ENCODE data around the gene DUS2. TPM values are rescaled to one million over a fixed set of nuclear protein-coding genes. Genes with fewer than 3 reads are reported as not detected.
"Not testable (repeated sequence)": the region's sequence is repeated elsewhere in the genome, so short reads cannot be mapped to it uniquely, and the experiment has no call there.

Gene DUS2
- total and polyA plus RNA-seq, 4 donors: 3.0 to 13.1 (median 7.1) TPM

- no peak for DNase-seq
- no peak for ATAC-seq (ENCODE audit: low FRiP score)
- Histone ChIP-seq H3K9me3 (ENCODE audit: control insufficient read depth, low read length) (no peaks in the 10 kb centered on the region), H3K4me1 (ENCODE audit: control insufficient read depth in 1 of 2, insufficient read depth in 2 of 2, low read length in 2 of 2) (peaks cover 0 to 1% of the 10 kb centered on the region in 2 donors), H3K27ac (ENCODE audit: low read depth in 1 of 2, low read length in 2 of 2) (no peak overlapping the region), H3K36me3 (ENCODE audit: control insufficient read depth in 1 of 2, insufficient read depth in 2 of 2, low read length in 1 of 2) (no peaks in the 10 kb centered on the region), H3K4me3 (ENCODE audit: low read length in 2 of 2) (no peak overlapping the region), H3K27me3 (ENCODE audit: control insufficient read depth in 1 of 2, insufficient read depth in 2 of 2, low read length in 1 of 2) (no peaks in the 10 kb centered on the region)
- 80 to 86% methylated on average over 4 of the region's 4 CpGs for WGBS, 2 donors
- intact Hi-C loops (cut with DNase I): loop anchor here in 1 of 2 donors (10.0 kb wide), 1 partner anchor 146 kb away; the partner anchor contains the start of gene ESRP2
These were observed 66.0 kb downstream of the DUS2 start for GRCh38 chr16:68089067-68089466.

GRCh38 chr16:68090130-68090529, 67.0 kb downstream of the DUS2 start:
- Histone ChIP-seq H3K4me3 (ENCODE audit: low read length in 2 of 2) (no peak overlapping the region), H3K27ac (ENCODE audit: low read depth in 1 of 2, low read length in 2 of 2) (no peak overlapping the region), H3K4me1 (ENCODE audit: control insufficient read depth in 1 of 2, insufficient read depth in 2 of 2, low read length in 2 of 2) (peaks cover 0 to 1% of the 10 kb centered on the region in 2 donors), H3K9me3 (ENCODE audit: control insufficient read depth, low read length) (no peaks in the 10 kb centered on the region), H3K27me3 (ENCODE audit: control insufficient read depth in 1 of 2, insufficient read depth in 2 of 2, low read length in 1 of 2) (no peaks in the 10 kb centered on the region), H3K36me3 (ENCODE audit: control insufficient read depth in 1 of 2, insufficient read depth in 2 of 2, low read length in 1 of 2) (no peaks in the 10 kb centered on the region)
- no peak for ATAC-seq (ENCODE audit: low FRiP score)
- no peak for DNase-seq
- intact Hi-C loops (cut with DNase I): no loop called here
- WGBS, 2 donors: 36 to 45% methylated on average over 3 of the region's 3 CpGs

- no peak overlapping the region for H3K27ac ChIP-seq (ENCODE audit: low read depth in 1 of 2, low read length in 2 of 2)
- DNase-seq (no peak), ATAC-seq (ENCODE audit: low FRiP score) (no peak)
- H3K4me1 ChIP-seq (ENCODE audit: control insufficient read depth in 1 of 2, insufficient read depth in 2 of 2, low read length in 2 of 2): peaks cover 0 to 1% of the 10 kb centered on the region in 2 donors
- H3K4me3 ChIP-seq (ENCODE audit: low read length in 2 of 2): no peak overlapping the region
- WGBS, 2 donors: 35 to 55% methylated on average over 3 of the region's 3 CpGs
- no peaks in the 10 kb centered on the region for H3K27me3 ChIP-seq (ENCODE audit: control insufficient read depth in 1 of 2, insufficient read depth in 2 of 2, low read length in 1 of 2)
- no peaks in the 10 kb centered on the region for H3K36me3 ChIP-seq (ENCODE audit: control insufficient read depth in 1 of 2, insufficient read depth in 2 of 2, low read length in 1 of 2)
- no peaks in the 10 kb centered on the region for H3K9me3 ChIP-seq (ENCODE audit: control insufficient read depth, low read length)
- intact Hi-C loops (cut with DNase I): no loop called here
These were observed 67.4 kb downstream of the DUS2 start for GRCh38 chr16:68090533-68090932.

- H3K4me1 ChIP-seq (ENCODE audit: control insufficient read depth in 1 of 2, insufficient read depth in 2 of 2, low read length in 2 of 2): peaks cover 1% of the 10 kb centered on the region in 2 donors
- no peak overlapping the region for H3K4me3 ChIP-seq (ENCODE audit: low read length in 2 of 2)
- 88 to 93% methylated on average over 5 of the region's 5 CpGs for WGBS, 2 donors
These were observed 68.5 kb downstream of the DUS2 start for GRCh38 chr16:68091380-68092261.

GRCh38 chr16:68092275-68092674, 69.2 kb downstream of the DUS2 start:
- WGBS, 2 donors: 88 to 92% methylated on average over 10 of the region's 10 CpGs
- H3K4me1 ChIP-seq (ENCODE audit: control insufficient read depth in 1 of 2, insufficient read depth in 2 of 2, low read length in 2 of 2); intact Hi-C loops (cut with DNase I): not testable (repeated sequence)

More at GRCh38 chr16:68091380-68092261, 68.5 kb downstream of the DUS2 start:
- Histone ChIP-seq H3K27ac (ENCODE audit: low read depth in 1 of 2, low read length in 2 of 2) (no peak overlapping the region), H3K36me3 (ENCODE audit: control insufficient read depth in 1 of 2, insufficient read depth in 2 of 2, low read length in 1 of 2) (no peaks in the 10 kb centered on the region), H3K9me3 (ENCODE audit: control insufficient read depth, low read length) (no peaks in the 10 kb centered on the region), H3K27me3 (ENCODE audit: control insufficient read depth in 1 of 2, insufficient read depth in 2 of 2, low read length in 1 of 2) (no peaks in the 10 kb centered on the region)
- DNase-seq (no peak), ATAC-seq (ENCODE audit: low FRiP score) (no peak)
- intact Hi-C loops (cut with DNase I): no loop called here

GRCh38 chr16:68093816-68094613, 70.9 kb downstream of the DUS2 start:
- intact Hi-C loops (cut with DNase I): no loop called here
- peaks cover 1 to 4% of the 10 kb centered on the region in 2 donors for H3K4me1 ChIP-seq (ENCODE audit: control insufficient read depth in 1 of 2, insufficient read depth in 2 of 2, low read length in 2 of 2)

More at GRCh38 chr16:68092275-68092674, 69.2 kb downstream of the DUS2 start:
- not testable (repeated sequence) for DNase-seq; H3K36me3 ChIP-seq (ENCODE audit: control insufficient read depth in 1 of 2, insufficient read depth in 2 of 2, low read length in 1 of 2); H3K27ac ChIP-seq (ENCODE audit: low read depth in 1 of 2, low read length in 2 of 2); H3K4me3 ChIP-seq (ENCODE audit: low read length in 2 of 2); H3K9me3 ChIP-seq (ENCODE audit: control insufficient read depth, low read length); H3K27me3 ChIP-seq (ENCODE audit: control insufficient read depth in 1 of 2, insufficient read depth in 2 of 2, low read length in 1 of 2); ATAC-seq (ENCODE audit: low FRiP score)

GRCh38 chr16:68094614-68094934, 71.5 kb downstream of the DUS2 start:
- ATAC-seq (ENCODE audit: low FRiP score) (no peak), DNase-seq (no peak)
- H3K27ac ChIP-seq (ENCODE audit: low read depth in 1 of 2, low read length in 2 of 2): no peak overlapping the region
- WGBS, 2 donors: 85 to 87% methylated on average over 4 of the region's 4 CpGs
- H3K4me3 ChIP-seq (ENCODE audit: low read length in 2 of 2): no peak overlapping the region
- H3K27me3 ChIP-seq (ENCODE audit: control insufficient read depth in 1 of 2, insufficient read depth in 2 of 2, low read length in 1 of 2): no peaks in the 10 kb centered on the region
- intact Hi-C loops (cut with DNase I): no loop called here
- no peaks in the 10 kb centered on the region for H3K36me3 ChIP-seq (ENCODE audit: control insufficient read depth in 1 of 2, insufficient read depth in 2 of 2, low read length in 1 of 2)
- H3K9me3 ChIP-seq (ENCODE audit: control insufficient read depth, low read length): no peaks in the 10 kb centered on the region
- H3K4me1 ChIP-seq (ENCODE audit: control insufficient read depth in 1 of 2, insufficient read depth in 2 of 2, low read length in 2 of 2): peaks cover 1 to 4% of the 10 kb centered on the region in 2 donors

More at GRCh38 chr16:68093816-68094613, 70.9 kb downstream of the DUS2 start:
- H3K9me3 ChIP-seq (ENCODE audit: control insufficient read depth, low read length): no peaks in the 10 kb centered on the region
- H3K36me3 ChIP-seq (ENCODE audit: control insufficient read depth in 1 of 2, insufficient read depth in 2 of 2, low read length in 1 of 2): no peaks in the 10 kb centered on the region
- WGBS, 2 donors: 74 to 78% methylated on average over 5 of the region's 5 CpGs
- no peaks in the 10 kb centered on the region for H3K27me3 ChIP-seq (ENCODE audit: control insufficient read depth in 1 of 2, insufficient read depth in 2 of 2, low read length in 1 of 2)
- no peak overlapping the region for H3K27ac ChIP-seq (ENCODE audit: low read depth in 1 of 2, low read length in 2 of 2)
- no peak for DNase-seq
- ATAC-seq (ENCODE audit: low FRiP score): no peak
- no peak overlapping the region for H3K4me3 ChIP-seq (ENCODE audit: low read length in 2 of 2)

GRCh38 chr16:68096491-68096890, 73.4 kb downstream of the DUS2 start:
- 89 to 98% methylated on average over 2 of the region's 2 CpGs for WGBS, 2 donors

More at GRCh38 chr16:68096491-68096890, 73.4 kb downstream of the DUS2 start:
- ATAC-seq (ENCODE audit: low FRiP score): no peak
- no peak for DNase-seq
- Histone ChIP-seq H3K27me3 (ENCODE audit: control insufficient read depth in 1 of 2, insufficient read depth in 2 of 2, low read length in 1 of 2) (no peaks in the 10 kb centered on the region), H3K27ac (ENCODE audit: low read depth in 1 of 2, low read length in 2 of 2) (no peak overlapping the region), H3K9me3 (ENCODE audit: control insufficient read depth, low read length) (no peaks in the 10 kb centered on the region), H3K4me3 (ENCODE audit: low read length in 2 of 2) (no peak overlapping the region), H3K4me1 (ENCODE audit: control insufficient read depth in 1 of 2, insufficient read depth in 2 of 2, low read length in 2 of 2) (peaks cover 0 to 4% of the 10 kb centered on the region in 2 donors), H3K36me3 (ENCODE audit: control insufficient read depth in 1 of 2, insufficient read depth in 2 of 2, low read length in 1 of 2) (no peaks in the 10 kb centered on the region)
- intact Hi-C loops (cut with DNase I): no loop called here
